RWPE1 (cell line): ENCODE measurements around the gene GPHN.

Experiments
- CTCF ChIA-PET: fragments of 350-600 bp; sonication (Branson Sonifier 250); formaldehyde crosslinking; extraction: SDS; loops from one replicate; lab custom pipeline; 2021; lab: Yijun Ruan, JAX
- POLR2A ChIA-PET: fragments of 400-600 bp; formaldehyde crosslinking; extraction: SDS; loops from one replicate; lab custom pipeline; 2020; ENCODE audit warnings: antibody characterized with exemption; ENCODE audit not compliant: low non-redundant PET; lab: Yijun Ruan, JAX
- DNase-seq: peaks from one replicate; pipeline ENCODE4 v3.0.0; 2012; ENCODE audit warnings: low spot score
- H3K27ac ChIP-seq: fragments of 450-650 bp; 2 replicates; pipeline ENCODE4 v1.5.1; 2017
- TF ChIP-seq, protein P1 (sequence below): fragments of 450-650 bp; conservative IDR thresholded peaks from 2 replicates; pipeline ENCODE4 v1.5.1; 2017; ENCODE audit warnings: low read depth, mild to moderate bottlenecking

Gene GPHN

DNA sequence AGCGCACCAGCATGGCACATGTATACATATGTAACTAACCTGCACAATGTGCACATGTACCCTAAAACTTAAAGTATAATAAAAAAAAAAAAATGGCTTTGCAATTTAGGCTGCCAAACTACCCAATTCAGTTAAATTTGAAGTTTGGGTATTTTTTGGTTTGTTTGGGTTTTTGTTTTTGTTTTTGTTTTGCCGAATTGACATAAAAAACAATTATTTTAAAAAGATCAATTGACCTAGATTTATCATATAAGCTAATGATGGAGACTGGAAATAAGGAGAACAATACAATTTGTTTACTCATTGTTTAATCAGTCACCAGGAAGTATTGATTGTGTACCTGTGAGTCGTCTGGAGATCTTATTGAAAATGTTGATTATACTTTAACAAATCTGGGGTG, 619.2 kb downstream of the GPHN start:
- POLR2A ChIA-PET, result no interaction called here
- no peak overlapping the region for H3K27ac ChIP-seq
- DNase-seq, result no peak
- TF ChIP-seq, protein P1, sequence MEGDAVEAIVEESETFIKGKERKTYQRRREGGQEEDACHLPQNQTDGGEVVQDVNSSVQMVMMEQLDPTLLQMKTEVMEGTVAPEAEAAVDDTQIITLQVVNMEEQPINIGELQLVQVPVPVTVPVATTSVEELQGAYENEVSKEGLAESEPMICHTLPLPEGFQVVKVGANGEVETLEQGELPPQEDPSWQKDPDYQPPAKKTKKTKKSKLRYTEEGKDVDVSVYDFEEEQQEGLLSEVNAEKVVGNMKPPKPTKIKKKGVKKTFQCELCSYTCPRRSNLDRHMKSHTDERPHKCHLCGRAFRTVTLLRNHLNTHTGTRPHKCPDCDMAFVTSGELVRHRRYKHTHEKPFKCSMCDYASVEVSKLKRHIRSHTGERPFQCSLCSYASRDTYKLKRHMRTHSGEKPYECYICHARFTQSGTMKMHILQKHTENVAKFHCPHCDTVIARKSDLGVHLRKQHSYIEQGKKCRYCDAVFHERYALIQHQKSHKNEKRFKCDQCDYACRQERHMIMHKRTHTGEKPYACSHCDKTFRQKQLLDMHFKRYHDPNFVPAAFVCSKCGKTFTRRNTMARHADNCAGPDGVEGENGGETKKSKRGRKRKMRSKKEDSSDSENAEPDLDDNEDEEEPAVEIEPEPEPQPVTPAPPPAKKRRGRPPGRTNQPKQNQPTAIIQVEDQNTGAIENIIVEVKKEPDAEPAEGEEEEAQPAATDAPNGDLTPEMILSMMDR, result no peak
- CTCF ChIA-PET, result no interaction called here

DNA sequence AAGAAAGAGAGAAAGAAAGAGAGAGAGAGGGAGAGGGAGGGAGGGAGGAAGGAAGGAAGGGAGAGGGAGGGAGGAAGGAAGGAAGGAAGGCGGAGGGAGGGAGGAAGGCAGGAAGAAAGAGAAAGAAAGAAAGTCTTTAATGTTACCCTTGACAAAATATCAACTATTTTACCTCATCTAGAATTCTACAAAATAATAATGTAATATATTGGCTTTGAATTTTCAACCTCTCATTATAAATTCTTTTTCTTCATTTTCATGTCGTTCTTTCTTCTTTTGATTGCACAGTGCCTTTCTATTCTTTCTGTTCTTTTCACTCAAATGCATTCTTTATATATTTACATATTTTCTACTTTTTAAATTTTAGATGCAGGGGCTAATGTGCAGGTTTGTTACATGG, 621.8 kb downstream of the GPHN start:
- CTCF ChIA-PET, result no interaction called here
- POLR2A ChIA-PET, result no interaction called here
- DNase-seq, result no peak
- TF ChIP-seq, protein P1, result no peak
- no peak overlapping the region for H3K27ac ChIP-seq

DNA sequence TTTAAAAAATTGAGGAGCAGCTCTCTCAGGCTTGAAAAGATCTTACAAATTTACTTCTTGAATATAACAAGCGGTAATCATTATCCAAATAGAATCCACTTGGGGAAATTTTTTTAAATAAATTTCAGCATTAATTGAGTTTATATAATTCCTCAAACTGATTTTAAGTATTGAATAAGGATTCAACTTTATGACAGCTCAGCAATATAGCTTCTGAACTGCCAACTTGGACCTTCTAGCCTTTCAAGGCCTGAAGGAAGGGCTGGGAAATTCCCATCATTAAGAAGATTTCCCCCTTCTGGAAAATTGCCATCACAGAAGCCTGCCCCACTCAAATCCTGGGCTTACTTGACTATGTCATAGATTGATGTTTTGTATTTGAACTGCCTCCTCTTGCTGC, 623.7 kb downstream of the GPHN start:
- DNase-seq, result no peak
- no peak overlapping the region for H3K27ac ChIP-seq
- ChIA-PET POLR2A (no interaction called here), CTCF (interaction anchor here (0.6 kb wide), 1 partner anchor 320 kb away, joined by 3 read pairs; no protein-coding TSS in a partner anchor)
- TF ChIP-seq, protein P1, result no peak

DNA sequence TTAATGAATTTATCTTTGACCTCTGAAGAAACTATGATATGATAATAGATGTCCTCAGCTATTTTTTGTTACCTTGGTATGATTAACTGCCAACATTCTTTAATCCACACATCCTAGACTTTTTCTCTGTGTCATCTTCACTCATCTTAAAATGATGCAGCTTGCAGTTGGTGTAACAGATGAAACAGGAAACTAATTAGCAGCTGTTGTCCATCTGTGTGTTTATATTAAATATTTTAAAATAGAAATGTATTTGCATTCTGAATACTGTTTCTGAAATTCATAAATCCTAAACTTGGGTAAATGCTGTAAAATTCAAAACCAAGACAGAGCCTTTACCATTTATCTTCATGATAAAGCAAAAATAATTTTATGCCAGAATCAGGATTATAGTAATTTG, 625.2 kb downstream of the GPHN start:
- CTCF ChIA-PET, result interaction anchor here (0.7 to 0.9 kb wide), 2 partner anchors 202 to 711 kb away, joined by 3 read pairs; no protein-coding TSS in a partner anchor
- POLR2A ChIA-PET, result no interaction called here
- H3K27ac ChIP-seq, result no peak overlapping the region
- TF ChIP-seq, protein P1, result no peak
- DNase-seq, result no peak

DNA sequence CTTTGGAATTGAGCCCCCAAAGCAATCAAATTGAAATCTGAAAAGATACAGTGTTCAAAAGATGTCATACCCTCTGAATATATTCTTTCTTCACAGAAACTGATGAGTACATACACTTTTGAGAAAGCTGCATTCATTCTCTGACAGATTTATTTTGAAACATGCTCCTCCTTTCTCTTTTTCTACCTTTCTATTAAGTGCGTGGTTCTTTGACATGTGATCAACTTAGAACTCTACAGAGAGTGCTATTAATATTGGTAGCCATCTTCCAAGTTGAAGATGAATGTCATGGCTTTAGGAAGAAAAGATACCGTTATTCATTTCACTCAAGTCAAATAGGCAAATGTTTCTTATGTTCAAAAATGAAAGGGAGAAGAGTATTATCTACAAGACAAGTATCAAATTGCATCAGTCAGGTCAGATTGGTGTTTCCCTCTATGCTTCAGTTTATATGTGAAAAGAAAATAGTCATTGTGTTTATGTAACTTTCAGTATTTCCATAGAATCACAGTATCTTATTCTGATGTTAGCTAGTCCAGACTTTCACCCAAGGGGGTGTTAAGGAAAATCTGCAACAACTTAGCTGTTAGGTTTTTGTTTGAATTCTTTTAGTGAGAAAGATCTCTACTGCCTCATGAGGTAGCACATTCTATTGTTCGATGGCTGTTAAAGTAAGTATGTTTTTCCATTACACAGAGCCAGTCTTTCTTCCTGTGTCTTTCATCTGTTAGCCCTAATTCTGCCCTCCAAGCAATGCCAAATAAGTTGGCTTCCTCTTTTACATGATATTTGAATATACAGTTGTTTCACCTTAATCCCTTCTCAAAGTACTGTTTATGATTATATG, 625.9 kb downstream of the GPHN start:
- CTCF ChIA-PET, result interaction anchor here (1.0 kb wide), 1 partner anchor 28 kb away, joined by 3 read pairs; no protein-coding TSS in a partner anchor
- no peak overlapping the region for H3K27ac ChIP-seq
- POLR2A ChIA-PET, result no interaction called here
- no peak for DNase-seq
- TF ChIP-seq, protein P1, result no peak

DNA sequence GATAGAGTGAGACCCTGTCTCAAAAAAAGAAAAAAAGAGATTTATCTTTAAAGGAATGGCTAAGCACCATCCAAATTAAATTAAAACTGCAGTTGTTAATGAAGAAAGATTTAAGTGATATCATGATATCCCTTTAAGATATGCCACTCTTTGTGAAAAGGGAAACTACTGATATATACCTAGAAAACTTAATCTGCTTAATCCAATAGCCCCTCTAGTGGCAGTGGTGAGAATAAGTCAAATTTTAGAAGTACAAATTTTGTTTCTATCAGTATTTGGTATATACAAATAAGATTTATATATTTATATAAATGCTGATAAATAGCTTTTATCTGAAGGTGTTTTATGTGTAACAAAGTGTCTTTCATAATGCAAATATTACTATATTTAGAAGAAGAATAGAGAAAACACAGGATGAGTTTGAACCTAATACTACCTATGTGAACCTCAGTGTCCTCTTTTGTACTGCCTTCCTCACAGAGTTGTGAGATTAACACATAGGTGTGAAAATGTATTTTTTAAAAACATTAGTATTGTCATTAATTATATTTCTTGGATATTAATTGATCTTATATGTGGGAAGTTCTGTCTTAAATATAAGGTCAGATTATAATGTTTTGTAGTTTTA, 629.9 kb downstream of the GPHN start:
- ChIA-PET POLR2A (no interaction called here), CTCF (interaction anchor here (0.7 kb wide), 1 partner anchor 8 kb away, joined by 3 read pairs; no protein-coding TSS in a partner anchor)
- TF ChIP-seq, protein P1, result peak; percentile 57
- no peak overlapping the region for H3K27ac ChIP-seq
- DNase-seq, result peak; percentile 18
